Panc1 (cell line): ENCODE measurements around the gene BOC. TPM values are rescaled to one million over a fixed set of nuclear protein-coding genes. Genes with fewer than 3 reads are reported as not detected.

Source experiments
- ATAC-seq: fragments of 200-7000 bp; cut with Tn5 transposase; 2 replicates; pipeline ENCODE4 v1.9.1; 2020; ENCODE audit warnings: mild to moderate bottlenecking, moderate library complexity
- BruUV-seq: library from RNA; stranded (reverse); fragments of 400-500 nt; replicated peaks from 2 replicates; lab custom pipeline; 2021; lab: Mats Ljungman, UMichigan
- CTCF ChIA-PET: fragments of 300-600 bp; sonication (Branson Sonifier 250); formaldehyde crosslinking; loops from one replicate; lab custom pipeline; 2022; ENCODE audit warnings: antibody characterized with exemption; lab: Charles Lee
- POLR2A ChIA-PET: fragments of 300-600 bp; sonication (Branson Sonifier 250); formaldehyde crosslinking; loops from one replicate; lab custom pipeline; 2022; ENCODE audit warnings: antibody characterized with exemption; lab: Charles Lee
- DNase-seq: peaks from one replicate; pipeline ENCODE4 v3.0.0-alpha.2; 2010; ENCODE audit warnings: low read depth, low spot score
- H3K27ac ChIP-seq: 2 replicates; pipeline ENCODE4 v1.5.1; 2011; ENCODE audit warnings: mild to moderate bottlenecking, low read length, inconsistent platforms
- H3K27me3 ChIP-seq: fragments of 200-500 bp; sonication (Bioruptor generic); 2 replicates; pipeline ENCODE4 v1.6.0; 2014; ENCODE audit warnings: low read length, inconsistent platforms; ENCODE audit not compliant: control insufficient read depth, insufficient read depth
- H3K36me3 ChIP-seq: fragments of 200-500 bp; sonication (Bioruptor generic); 2 replicates; pipeline ENCODE4 v1.5.1; 2014; ENCODE audit warnings: inconsistent platforms, mild to moderate bottlenecking, low read length, moderate library complexity; ENCODE audit not compliant: control insufficient read depth, insufficient read depth
- H3K4me1 ChIP-seq: 2 replicates; pipeline ENCODE4 v1.5.1; 2011; ENCODE audit warnings: inconsistent platforms, mild to moderate bottlenecking, low read length, moderate library complexity; ENCODE audit not compliant: control insufficient read depth, insufficient read depth
- H3K4me3 ChIP-seq, 2 experiments: 2 replicates each; pipeline ENCODE4 v1.5.1; 2011 to 2012; ENCODE audit warnings: low read depth in 2 of 2, low read length in 2 of 2, mild to moderate bottlenecking in 2 of 2, inconsistent platforms in 1 of 2, moderate library complexity in 1 of 2
- H3K9me3 ChIP-seq: fragments of 200-500 bp; sonication (Bioruptor generic); 2 replicates; pipeline ENCODE4 v1.5.1; 2014; ENCODE audit warnings: low read depth, mild to moderate bottlenecking, inconsistent platforms, low read length, moderate library complexity; ENCODE audit not compliant: control insufficient read depth, insufficient read depth
- POLR2AphosphoS5 ChIP-seq: IDR thresholded peaks from 2 replicates; pipeline ENCODE4 v1.6.1; 2012; ENCODE audit warnings: mild to moderate bottlenecking, low read depth, low read length, moderate library complexity
- SIN3A ChIP-seq: IDR thresholded peaks from 2 replicates; pipeline ENCODE4 v1.6.1; 2012; ENCODE audit warnings: low read depth, mild to moderate bottlenecking, low read length, moderate library complexity, borderline replicate concordance; ENCODE audit not compliant: insufficient read depth
- TCF7L2 ChIP-seq: IDR thresholded peaks from 2 replicates; pipeline ENCODE4 v1.6.1; 2011; ENCODE audit warnings: mild to moderate bottlenecking, low read depth, low read length, inconsistent platforms
- in situ Hi-C: cut with HindIII; loops from 2 replicates; pipeline ENCODE4 v1.10.0; 2016; ENCODE audit warnings: low sequenced_read_pairs, low pct_unique_long_range_greater_than_20kb
- intact Hi-C: fragments of 100-400 bp; cut with micrococcal nuclease; formaldehyde crosslinking; loops from one replicate; pipeline ENCODE4 v1.10.0; 2022; ENCODE audit not compliant: unreplicated experiment
- total RNA-seq: library from RNA; stranded (reverse); gene quantifications from one replicate; pipeline ENCODE4 v1.2.1, GENCODE V29; 2021; ENCODE audit not compliant: unreplicated experiment
- TF ChIP-seq, protein P1 (sequence below): fragments of 450-650 bp; IDR thresholded peaks from 2 replicates; pipeline ENCODE4 v1.5.1; 2017; ENCODE audit warnings: mild to moderate bottlenecking
- TF ChIP-seq, protein P2 (sequence below), 2 experiments: IDR thresholded peaks; 2 replicates each; pipeline ENCODE4 v1.6.1; 2011 to 2012; ENCODE audit warnings: low read depth in 2 of 2, control low read depth in 1 of 2, low read length in 1 of 2, mild to moderate bottlenecking in 1 of 2, moderate library complexity in 1 of 2; ENCODE audit not compliant: insufficient read depth in 1 of 2

Gene BOC
- total RNA-seq, 1 experiment from 2014 or later, result 0.33 TPM

DNA sequence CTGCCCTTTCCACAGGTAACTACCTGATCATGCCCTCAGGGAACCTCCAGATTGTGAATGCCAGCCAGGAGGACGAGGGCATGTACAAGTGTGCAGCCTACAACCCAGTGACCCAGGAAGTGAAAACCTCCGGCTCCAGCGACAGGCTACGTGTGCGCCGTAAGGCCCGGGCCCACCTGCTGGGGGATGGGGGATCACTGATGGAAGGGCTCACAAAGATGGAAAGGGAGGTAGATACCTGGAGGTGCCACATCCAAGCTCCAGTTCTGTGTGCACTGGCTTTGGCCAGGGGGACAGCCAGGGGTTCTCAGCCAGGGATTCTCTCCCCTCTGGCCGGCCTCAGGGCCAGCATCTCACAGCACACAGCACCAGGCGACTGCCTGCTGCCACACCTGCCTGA is 59.4 kb downstream of the BOC start:
- DNase-seq, result no peak
- ChIA-PET POLR2A (no interaction called here), CTCF (no interaction called here)
- Histone ChIP-seq H3K27me3 (no peaks in the 10 kb centered on the region; the same call in 1 of the 2 replicates), H3K4me3 (no peak overlapping the region), H3K9me3 (no peaks in the 10 kb centered on the region), H3K36me3 (no peaks in the 10 kb centered on the region), H3K27ac (no peak overlapping the region), H3K4me1 (no peaks in the 10 kb centered on the region)
- TF ChIP-seq, protein P1, sequence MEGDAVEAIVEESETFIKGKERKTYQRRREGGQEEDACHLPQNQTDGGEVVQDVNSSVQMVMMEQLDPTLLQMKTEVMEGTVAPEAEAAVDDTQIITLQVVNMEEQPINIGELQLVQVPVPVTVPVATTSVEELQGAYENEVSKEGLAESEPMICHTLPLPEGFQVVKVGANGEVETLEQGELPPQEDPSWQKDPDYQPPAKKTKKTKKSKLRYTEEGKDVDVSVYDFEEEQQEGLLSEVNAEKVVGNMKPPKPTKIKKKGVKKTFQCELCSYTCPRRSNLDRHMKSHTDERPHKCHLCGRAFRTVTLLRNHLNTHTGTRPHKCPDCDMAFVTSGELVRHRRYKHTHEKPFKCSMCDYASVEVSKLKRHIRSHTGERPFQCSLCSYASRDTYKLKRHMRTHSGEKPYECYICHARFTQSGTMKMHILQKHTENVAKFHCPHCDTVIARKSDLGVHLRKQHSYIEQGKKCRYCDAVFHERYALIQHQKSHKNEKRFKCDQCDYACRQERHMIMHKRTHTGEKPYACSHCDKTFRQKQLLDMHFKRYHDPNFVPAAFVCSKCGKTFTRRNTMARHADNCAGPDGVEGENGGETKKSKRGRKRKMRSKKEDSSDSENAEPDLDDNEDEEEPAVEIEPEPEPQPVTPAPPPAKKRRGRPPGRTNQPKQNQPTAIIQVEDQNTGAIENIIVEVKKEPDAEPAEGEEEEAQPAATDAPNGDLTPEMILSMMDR, result no peak
- TF ChIP-seq, protein P2, sequence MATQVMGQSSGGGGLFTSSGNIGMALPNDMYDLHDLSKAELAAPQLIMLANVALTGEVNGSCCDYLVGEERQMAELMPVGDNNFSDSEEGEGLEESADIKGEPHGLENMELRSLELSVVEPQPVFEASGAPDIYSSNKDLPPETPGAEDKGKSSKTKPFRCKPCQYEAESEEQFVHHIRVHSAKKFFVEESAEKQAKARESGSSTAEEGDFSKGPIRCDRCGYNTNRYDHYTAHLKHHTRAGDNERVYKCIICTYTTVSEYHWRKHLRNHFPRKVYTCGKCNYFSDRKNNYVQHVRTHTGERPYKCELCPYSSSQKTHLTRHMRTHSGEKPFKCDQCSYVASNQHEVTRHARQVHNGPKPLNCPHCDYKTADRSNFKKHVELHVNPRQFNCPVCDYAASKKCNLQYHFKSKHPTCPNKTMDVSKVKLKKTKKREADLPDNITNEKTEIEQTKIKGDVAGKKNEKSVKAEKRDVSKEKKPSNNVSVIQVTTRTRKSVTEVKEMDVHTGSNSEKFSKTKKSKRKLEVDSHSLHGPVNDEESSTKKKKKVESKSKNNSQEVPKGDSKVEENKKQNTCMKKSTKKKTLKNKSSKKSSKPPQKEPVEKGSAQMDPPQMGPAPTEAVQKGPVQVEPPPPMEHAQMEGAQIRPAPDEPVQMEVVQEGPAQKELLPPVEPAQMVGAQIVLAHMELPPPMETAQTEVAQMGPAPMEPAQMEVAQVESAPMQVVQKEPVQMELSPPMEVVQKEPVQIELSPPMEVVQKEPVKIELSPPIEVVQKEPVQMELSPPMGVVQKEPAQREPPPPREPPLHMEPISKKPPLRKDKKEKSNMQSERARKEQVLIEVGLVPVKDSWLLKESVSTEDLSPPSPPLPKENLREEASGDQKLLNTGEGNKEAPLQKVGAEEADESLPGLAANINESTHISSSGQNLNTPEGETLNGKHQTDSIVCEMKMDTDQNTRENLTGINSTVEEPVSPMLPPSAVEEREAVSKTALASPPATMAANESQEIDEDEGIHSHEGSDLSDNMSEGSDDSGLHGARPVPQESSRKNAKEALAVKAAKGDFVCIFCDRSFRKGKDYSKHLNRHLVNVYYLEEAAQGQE (IDR thresholded peaks at IDR 0.05; ENCODE audit: insufficient read depth in 1 of 2, low read depth in 2 of 2, low read length in 1 of 2), result no peak
- TF ChIP-seq TCF7L2 (no peak), SIN3A (no peak), POLR2AphosphoS5 (no peak)
- in situ Hi-C loops, result no loop called here
- intact Hi-C loops, result no loop called here
- BruUV-seq, result no TSS peak
- no peak for ATAC-seq

DNA sequence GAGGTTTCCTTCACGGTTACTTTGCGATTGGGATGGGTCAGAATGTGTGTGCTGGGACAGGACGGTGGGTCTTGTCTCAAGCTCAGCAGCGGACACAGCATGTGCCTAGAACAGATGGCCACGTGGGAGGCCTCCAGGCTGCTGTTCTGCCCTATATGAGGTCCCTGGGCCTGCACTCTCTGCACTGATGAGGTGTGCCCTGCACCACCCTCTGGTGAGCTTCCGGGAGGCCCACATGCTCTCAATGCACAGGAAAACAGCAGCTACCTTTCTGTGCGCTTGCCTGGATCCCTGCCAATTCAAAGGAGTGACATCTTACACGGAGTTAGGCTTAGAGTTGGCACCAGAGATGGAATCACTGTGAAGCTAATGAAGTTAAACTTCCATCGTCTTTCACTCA is 59.8 kb downstream of the BOC start:
- Histone ChIP-seq H3K27ac (no peak overlapping the region), H3K4me3 (no peak overlapping the region), H3K4me1 (no peaks in the 10 kb centered on the region), H3K27me3 (no peaks in the 10 kb centered on the region; the same call in 1 of the 2 replicates), H3K36me3 (no peaks in the 10 kb centered on the region), H3K9me3 (no peaks in the 10 kb centered on the region)
- in situ Hi-C loops, result no loop called here
- no TSS peak for BruUV-seq
- POLR2A ChIA-PET, result no interaction called here
- DNase-seq (no peak), ATAC-seq (no peak)
- intact Hi-C loops, result no loop called here
- TF ChIP-seq, protein P2 (IDR thresholded peaks at IDR 0.05; ENCODE audit: insufficient read depth in 1 of 2, low read depth in 2 of 2, low read length in 1 of 2), result no peak
- TF ChIP-seq, protein P1, result no peak
- TF ChIP-seq SIN3A (no peak), POLR2AphosphoS5 (no peak), TCF7L2 (no peak)
- CTCF ChIA-PET, result no interaction called here
